Renal cortex interstitium (tissue), 15 donors: ENCODE data around the gene TYW1B. TPM values are rescaled to one million over a fixed set of nuclear protein-coding genes. Genes with fewer than 3 reads are reported as not detected.
"Not testable (repeated sequence)": the region's sequence is repeated elsewhere in the genome, so short reads cannot be mapped to it uniquely, and the experiment has no call there.

Source experiments
- DNase-seq, 11 donors: peaks; one replicate each; pipeline ENCODE4 v3.0.0-alpha.2; 2013; ENCODE audit warnings: low read depth in 9 of 11, low spot score in 4 of 11; ENCODE audit errors: extremely low read depth in 1 of 11
- long read RNA-seq, 16 experiments: transcript quantifications; one replicate each; lab custom pipeline, GENCODE V29; 2026
- polyA plus RNA-seq, 3 donors: library from polyadenylated mRNA; unstranded; fragments of 120-200 nt; gene quantifications; one replicate each; pipeline ENCODE4 v1.2.1, GENCODE V29; 2013; ENCODE audit not compliant: insufficient read length in 3 of 3

The TYW1B gene, protein sequence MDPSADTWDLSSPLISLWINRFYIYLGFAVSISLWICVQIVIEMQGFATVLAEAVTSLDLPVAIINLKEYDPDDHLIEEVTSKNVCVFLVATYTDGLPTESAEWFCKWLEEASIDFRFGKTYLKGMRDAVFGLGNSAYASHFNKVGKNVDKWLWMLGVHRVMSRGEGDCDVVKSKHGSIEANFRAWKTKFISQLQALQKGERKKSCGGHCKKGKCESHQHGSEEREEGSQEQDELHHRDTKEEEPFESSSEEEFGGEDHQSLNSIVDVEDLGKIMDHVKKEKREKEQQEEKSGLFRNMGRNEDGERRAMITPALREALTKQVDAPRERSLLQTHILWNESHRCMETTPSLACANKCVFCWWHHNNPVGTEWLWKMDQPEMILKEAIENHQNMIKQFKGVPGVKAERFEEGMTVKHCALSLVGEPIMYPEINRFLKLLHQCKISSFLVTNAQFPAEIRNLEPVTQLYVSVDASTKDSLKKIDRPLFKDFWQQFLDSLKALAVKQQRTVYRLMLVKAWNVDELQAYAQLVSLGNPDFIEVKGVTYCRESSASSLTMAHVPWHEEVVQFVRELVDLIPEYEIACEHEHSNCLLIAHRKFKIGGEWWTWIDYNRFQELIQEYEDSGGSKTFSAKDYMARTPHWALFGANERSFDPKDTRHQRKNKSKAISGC
- polyA plus RNA-seq: 1 to 10 TPM; 3.8 to 6.8 (median 4.2) TPM
- long read RNA-seq, donor 1: 0 reads
- long read RNA-seq, donor 2: 0 reads
- long read RNA-seq, donor 3: 0 reads
- long read RNA-seq, donor 4, partial matches to known transcripts: 0 of 1 reads
- long read RNA-seq, donor 4, other reads (novel, unspliced or antisense): 0 of 1 reads
- long read RNA-seq, donor 5: 0 reads
- long read RNA-seq, donor 6: 0 reads
- long read RNA-seq, donor 7: 0 reads
- long read RNA-seq, donor 8: 0 reads
- long read RNA-seq, donor 9: 0 reads
- long read RNA-seq, donor 10: 0 reads
- long read RNA-seq, donor 11: 0 reads
- long read RNA-seq, donor 12: 0 reads
- long read RNA-seq, donor 13: 0 reads
- long read RNA-seq, donor 14, partial matches to known transcripts: 0 of 1 reads
- long read RNA-seq, donor 14, other reads (novel, unspliced or antisense): 0 of 1 reads
- long read RNA-seq, donor 15: 0 reads
- long read RNA-seq, donor 16: 0 reads

GRCh38 chr7:72827839-72828591, at the start of gene TYW1B:
TYW1B (minus strand) TSS chr7:72828200; CDS start chr7:72828075, 125 bp downstream.
- peak; percentile 93 to 97 (median 95) for DNase-seq

GRCh38 chr7:72867591-72867990, 39.6 kb upstream of the TYW1B start:
- DNase-seq: peak in 2 of 11 donors; percentile 1

GRCh38 chr7:72858846-72859400, 30.9 kb upstream of the TYW1B start:
- not testable (repeated sequence) for DNase-seq

DNA sequence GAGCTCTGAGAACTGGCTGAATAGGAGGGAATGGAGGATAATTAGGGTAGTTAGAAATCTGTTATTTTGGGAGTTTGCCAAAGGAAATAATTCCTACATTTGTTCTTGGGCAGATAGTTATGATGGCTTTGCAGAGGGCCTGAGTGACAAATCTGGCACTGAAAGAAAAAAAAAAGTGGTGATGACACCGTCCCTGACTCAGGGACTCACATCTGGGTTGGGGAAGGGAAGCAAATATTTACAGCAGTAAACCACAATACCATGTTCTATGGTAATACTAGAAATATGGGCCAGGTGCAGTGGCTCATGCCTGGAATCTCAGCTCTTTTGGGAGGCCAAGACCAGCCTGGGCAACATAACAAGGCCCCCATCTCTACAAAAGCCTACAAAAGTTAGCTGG, 29.9 kb upstream of the TYW1B start:
- not testable (repeated sequence) for DNase-seq

- not testable (repeated sequence) for DNase-seq
These were observed 27.3 kb upstream of the TYW1B start for GRCh38 chr7:72855261-72855660.

GRCh38 chr7:72852937-72853336, 24.9 kb upstream of the TYW1B start:
- DNase-seq: not testable (repeated sequence)

DNA sequence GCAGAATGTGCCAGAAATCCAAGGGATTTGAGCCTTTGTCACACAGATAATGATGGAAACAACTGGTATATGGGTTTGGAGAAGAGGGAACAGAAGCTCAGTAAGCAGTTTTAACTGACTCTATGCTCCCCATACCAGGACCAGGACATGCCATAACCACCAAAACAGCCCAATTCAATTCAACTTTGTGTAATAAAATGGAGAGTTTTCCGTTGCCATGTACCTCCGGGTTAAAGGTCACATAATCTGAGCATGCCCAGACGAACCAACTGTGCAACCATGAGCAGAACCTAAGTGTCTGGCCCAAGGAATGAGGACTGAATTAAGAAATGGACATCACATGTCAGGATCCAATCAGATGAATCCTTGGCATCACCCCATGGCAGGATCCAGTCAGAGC, 22.7 kb upstream of the TYW1B start:
- DNase-seq: not testable (repeated sequence)

DNA sequence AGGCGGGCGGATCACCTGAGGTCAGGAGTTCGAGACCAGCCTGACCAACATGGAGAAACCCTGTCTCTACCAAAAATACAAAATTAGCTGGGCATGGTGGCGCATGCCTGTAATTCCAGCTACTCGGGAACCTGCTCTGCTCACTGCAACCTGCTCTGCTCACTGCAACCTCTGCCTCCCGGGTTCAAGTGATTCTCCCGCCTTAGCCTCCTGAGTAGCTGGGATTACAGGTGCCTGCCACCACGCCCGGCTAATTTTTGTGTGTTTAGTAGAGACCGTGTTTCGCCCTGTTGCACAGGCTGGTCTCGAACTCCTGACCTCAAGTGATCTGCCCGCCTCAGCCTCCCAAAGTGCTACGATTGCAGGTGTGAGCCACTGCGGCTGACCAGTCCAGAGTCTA, 16.1 kb upstream of the TYW1B start:
- DNase-seq: not testable (repeated sequence)

GRCh38 chr7:72843166-72843565, 15.2 kb upstream of the TYW1B start:
- not testable (repeated sequence) for DNase-seq

- not testable (repeated sequence) for DNase-seq
These were observed 13.0 kb upstream of the TYW1B start for GRCh38 chr7:72840966-72841511.

GRCh38 chr7:72838315-72838714, 10.3 kb upstream of the TYW1B start:
- not testable (repeated sequence) for DNase-seq

GRCh38 chr7:72837291-72837690, 9.3 kb upstream of the TYW1B start:
- DNase-seq: not testable (repeated sequence)

GRCh38 chr7:72830567-72830966, 2.6 kb upstream of the TYW1B start:
- DNase-seq: not testable (repeated sequence)

DNA sequence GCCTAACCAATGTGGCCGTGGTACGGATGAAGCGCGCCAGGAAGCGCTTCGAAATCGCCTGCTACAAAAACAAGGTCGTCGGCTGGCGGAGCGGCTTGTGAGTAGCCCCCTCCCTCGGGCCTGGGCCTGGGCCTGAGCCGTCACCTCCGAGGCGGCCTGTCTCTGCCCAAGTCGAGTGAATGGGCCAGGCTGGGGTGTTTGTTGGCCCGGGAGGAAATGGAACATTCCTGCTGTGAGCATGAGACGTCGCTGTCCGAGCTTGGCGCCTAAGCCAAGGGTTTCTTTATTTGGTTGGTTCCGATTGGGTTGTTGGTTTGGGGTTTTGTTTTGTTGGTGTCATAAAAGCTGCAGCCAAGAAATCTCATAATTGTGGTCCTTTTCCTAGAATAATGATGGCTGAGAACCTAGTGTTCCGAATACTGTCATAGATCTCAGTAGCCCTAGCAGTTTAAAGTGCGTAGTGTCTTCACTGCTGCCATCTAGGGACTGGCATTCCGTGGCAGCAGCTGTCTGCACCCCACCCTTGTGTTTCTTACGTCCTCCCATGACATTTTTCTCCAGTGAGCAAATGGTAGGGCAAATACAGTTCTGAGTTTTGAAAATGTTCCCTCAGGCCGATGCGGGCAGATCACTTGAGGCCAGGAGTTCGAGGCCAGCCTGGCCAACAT, 1.8 kb upstream of the TYW1B start:
- DNase-seq: peak in 8 of 11 donors; percentile 10 to 45 (median 31)

- peak; percentile 94 to 98 (median 96) for DNase-seq
These were observed 1.3 kb upstream of the TYW1B start for GRCh38 chr7:72829291-72829686.

DNA sequence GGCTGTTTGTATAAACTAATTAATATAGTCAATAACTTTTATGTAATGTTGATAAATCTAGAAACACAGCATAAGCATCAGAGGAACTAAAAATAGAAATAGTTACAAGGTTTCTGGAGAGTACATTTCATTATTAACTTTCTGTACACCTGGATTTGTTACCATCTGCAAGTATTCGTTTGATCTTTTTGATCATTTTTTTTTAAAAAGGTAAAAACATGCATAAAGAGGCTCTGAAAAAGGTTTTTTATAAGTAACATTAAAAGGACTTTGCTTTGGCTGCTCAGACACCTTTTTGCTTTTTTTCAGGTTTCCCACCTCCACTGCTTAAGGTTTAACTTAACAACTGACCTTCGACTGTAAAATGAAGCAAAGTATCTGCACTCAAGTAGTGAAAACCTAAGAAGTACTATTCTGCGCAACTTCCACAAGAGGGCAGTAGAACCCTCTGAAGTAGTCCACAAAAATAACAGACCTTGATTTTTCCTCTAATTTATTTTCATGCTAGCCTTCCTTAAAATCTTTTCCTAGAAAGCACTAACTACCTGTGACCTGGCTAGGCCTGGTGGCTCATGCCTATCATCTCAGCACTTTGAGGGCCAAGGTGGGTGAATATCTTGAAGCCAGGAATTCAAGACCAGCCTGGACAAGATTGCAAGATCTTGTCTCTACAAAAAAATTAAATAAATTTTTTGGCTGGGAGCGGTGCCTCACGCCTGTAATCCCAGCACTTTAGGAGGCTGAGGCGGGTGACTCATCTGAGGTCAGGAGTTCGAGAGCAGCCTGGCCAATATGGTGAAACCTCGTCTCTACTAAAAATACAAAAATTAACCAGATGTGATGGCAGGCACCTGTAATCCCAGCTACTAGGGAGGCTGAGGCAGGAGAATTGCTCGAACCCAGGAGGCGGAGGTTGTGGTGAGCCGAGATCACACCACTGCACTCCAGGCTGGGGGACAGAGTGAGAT, 4.0 kb downstream of the TYW1B start:
- DNase-seq: not testable (repeated sequence)
